PC-3 (cell line): ENCODE results near the gene ULK4.

Experiments
- CTCF ChIP-seq: fragments of 300-600 bp; sonication (generic); conservative IDR thresholded peaks from 2 replicates; pipeline ENCODE4 v1.5.1; 2017; ENCODE audit warnings: antibody characterized with exemption, low read depth, mild to moderate bottlenecking, low read length
- EZH2phosphoT487 ChIP-seq: fragments of 300-600 bp; sonication (generic); IDR thresholded peaks from 2 replicates; pipeline ENCODE4 v1.6.1; 2018; ENCODE audit warnings: mild to moderate bottlenecking, antibody characterized with exemption, low read length, borderline replicate concordance

- TF ChIP-seq CTCF: no peak
- no peak for TF ChIP-seq EZH2phosphoT487
These were observed 246.5 kb downstream of the ULK4 start for GRCh38 chr3:41715376-41715775.
